Cardiac muscle cell (in vitro differentiated cells and primary cell): ENCODE measurements around the gene BCR. TPM values are rescaled to one million over a fixed set of nuclear protein-coding genes. Genes with fewer than 3 reads are reported as not detected.

Experiments
- DNase-seq, 2 donors: peaks; one replicate each; pipeline versions ENCODE4 v3.0.0 to v3.0.0-alpha.2; 2010 to 2017; ENCODE audit warnings: low read depth in 1 of 2, low spot score in 1 of 2
- H3K27ac ChIP-seq: fragments of 200-600 bp; sonication (generic); 2 replicates; pipeline ENCODE4 v1.5.1; 2016
- H3K27me3 ChIP-seq: fragments of 200-600 bp; sonication (generic); 2 replicates; pipeline ENCODE4 v1.6.0; 2016; ENCODE audit warnings: control low read depth
- H3K36me3 ChIP-seq: fragments of 200-600 bp; sonication (generic); 2 replicates; pipeline ENCODE4 v1.5.1; 2016; ENCODE audit warnings: control low read depth
- H3K4me1 ChIP-seq: fragments of 200-600 bp; sonication (generic); 2 replicates; pipeline ENCODE4 v1.8.1; 2017; ENCODE audit warnings: low read depth, mild to moderate bottlenecking, mixed run types
- H3K4me3 ChIP-seq: fragments of 200-600 bp; sonication (generic); 2 replicates; pipeline ENCODE4 v1.5.1; 2016; ENCODE audit warnings: mild to moderate bottlenecking
- H3K9me3 ChIP-seq: fragments of 200-600 bp; sonication (generic); 2 replicates; pipeline ENCODE4 v1.5.1; 2017; ENCODE audit warnings: low read depth, mild to moderate bottlenecking, control low read depth
- CTCF ChIP-seq: IDR thresholded peaks from 2 replicates; pipeline ENCODE4 v1.5.1; 2012; ENCODE audit warnings: low read depth, mild to moderate bottlenecking, low read length
- polyA plus RNA-seq: library from polyadenylated mRNA; unstranded; fragments of >200 nt; fragmentation: Nextera tagmentation; extraction: Ambion mirVana; gene quantifications from 2 replicates; pipeline ENCODE4 v1.2.1, GENCODE V29; 2016
- total RNA-seq: library from RNA; depleted of rRNA; stranded (reverse); fragments of >200 nt; gene quantifications from 2 replicates; pipeline ENCODE4 v1.2.3, GENCODE V29; 2016

Gene BCR
- total and polyA plus RNA-seq, 2 experiments from 2014 or later = 30.9 to 53.1 TPM

- Histone ChIP-seq H3K36me3 (no peaks in the 10 kb centered on the region), H3K27me3 (no peaks in the 10 kb centered on the region), H3K4me1 (no peaks in the 10 kb centered on the region), H3K9me3 (no peaks in the 10 kb centered on the region), H3K27ac (no peak overlapping the region), H3K4me3 (no peak overlapping the region)
- no peak for DNase-seq
- no peak for TF ChIP-seq CTCF
Measured at GRCh38 chr22:23163665-23164064, 16.6 kb upstream of the BCR start.

- Histone ChIP-seq H3K4me3 (no peak overlapping the region), H3K36me3 (no peaks in the 10 kb centered on the region), H3K9me3 (no peaks in the 10 kb centered on the region), H3K27me3 (no peaks in the 10 kb centered on the region), H3K4me1 (no peaks in the 10 kb centered on the region), H3K27ac (no peak overlapping the region)
- TF ChIP-seq CTCF = no peak
- no peak for DNase-seq
Measured at GRCh38 chr22:23164091-23164490, 16.2 kb upstream of the BCR start.

GRCh38 chr22:23166042-23166831, 14.1 kb upstream of the BCR start:
- DNase-seq = no peak
- no peak overlapping the region for H3K4me3 ChIP-seq
- no peak overlapping the region for H3K27ac ChIP-seq

GRCh38 chr22:23166841-23167616, 13.3 kb upstream of the BCR start:
- Histone ChIP-seq H3K36me3 (no peaks in the 10 kb centered on the region), H3K27ac (no peak overlapping the region), H3K27me3 (no peaks in the 10 kb centered on the region), H3K4me1 (no peaks in the 10 kb centered on the region), H3K9me3 (no peaks in the 10 kb centered on the region), H3K4me3 (no peak overlapping the region)
- no peak for TF ChIP-seq CTCF
- DNase-seq = no peak

More at GRCh38 chr22:23166042-23166831, 14.1 kb upstream of the BCR start:
- no peak for TF ChIP-seq CTCF
- no peaks in the 10 kb centered on the region for H3K36me3 ChIP-seq
- H3K4me1 ChIP-seq = no peaks in the 10 kb centered on the region
- no peaks in the 10 kb centered on the region for H3K9me3 ChIP-seq
- no peaks in the 10 kb centered on the region for H3K27me3 ChIP-seq

- no peaks in the 10 kb centered on the region for H3K27me3 ChIP-seq
- no peak overlapping the region for H3K4me3 ChIP-seq
- DNase-seq = no peak
- no peaks in the 10 kb centered on the region for H3K9me3 ChIP-seq
- H3K36me3 ChIP-seq = no peaks in the 10 kb centered on the region
- H3K4me1 ChIP-seq = no peaks in the 10 kb centered on the region
- TF ChIP-seq CTCF = no peak
- H3K27ac ChIP-seq = no peak overlapping the region
Measured at GRCh38 chr22:23168391-23169042, 11.8 kb upstream of the BCR start.
